Liver (tissue), 9 donors: ENCODE measurements around the gene TPRN. TPM values are rescaled to one million over a fixed set of nuclear protein-coding genes. Genes with fewer than 3 reads are reported as not detected.
"Not testable (repeated sequence)": the region's sequence is repeated elsewhere in the genome, so short reads cannot be mapped to it uniquely, and the experiment has no call there.

Experiments
- DNase-seq: peaks from one replicate; pipeline ENCODE4 v3.0.0-alpha.2; 2017; ENCODE audit warnings: low spot score
- H3K27ac ChIP-seq, 2 donors: one replicate each; pipeline ENCODE4 v1.7.0; 2013; ENCODE audit warnings: inconsistent platforms in 2 of 2, low read length in 2 of 2, control low read depth in 1 of 2, low read depth in 1 of 2, mild to moderate bottlenecking in 1 of 2
- H3K27me3 ChIP-seq, 4 donors: one replicate each; pipeline versions ENCODE4 v1.6.1 to v1.7.0; 2013; ENCODE audit warnings: low read length in 3 of 4, inconsistent platforms in 1 of 4, mild to moderate bottlenecking in 1 of 4, moderate library complexity in 1 of 4; ENCODE audit not compliant: control insufficient read depth in 4 of 4, insufficient read depth in 4 of 4
- H3K36me3 ChIP-seq, 4 donors: one replicate each; pipeline versions ENCODE4 v1.6.1 to v1.7.0; 2013; ENCODE audit warnings: low read length in 3 of 4, mild to moderate bottlenecking in 3 of 4, low read depth in 1 of 4, moderate library complexity in 1 of 4; ENCODE audit not compliant: control insufficient read depth in 4 of 4, insufficient read depth in 3 of 4
- H3K4me1 ChIP-seq, 4 donors: one replicate each; pipeline versions ENCODE4 v1.6.1 to v1.7.0; 2013; ENCODE audit warnings: low read length in 3 of 4, mild to moderate bottlenecking in 3 of 4, moderate library complexity in 1 of 4; ENCODE audit not compliant: control insufficient read depth in 4 of 4, insufficient read depth in 4 of 4
- H3K4me3 ChIP-seq, 3 donors: one replicate each; pipeline versions ENCODE4 v1.6.1 to v1.7.0; 2013; ENCODE audit warnings: low read length in 3 of 3, control low read depth in 1 of 3, low read depth in 1 of 3, mild to moderate bottlenecking in 1 of 3
- H3K9ac ChIP-seq, 2 donors: one replicate each; pipeline ENCODE4 v1.7.0; 2013; ENCODE audit warnings: low read length in 2 of 2, mild to moderate bottlenecking in 2 of 2, moderate library complexity in 2 of 2, control low read depth in 1 of 2, low read depth in 1 of 2
- H3K9me3 ChIP-seq, 4 donors: one replicate each; pipeline versions ENCODE4 v1.6.1 to v1.7.0; 2013; ENCODE audit warnings: low read length in 3 of 4; ENCODE audit not compliant: control insufficient read depth in 4 of 4
- ATF3 ChIP-seq: IDR thresholded peaks from 2 replicates; pipeline ENCODE4 v1.6.1; 2016; ENCODE audit warnings: antibody characterized with exemption
- FOXA1 ChIP-seq: IDR thresholded peaks from 2 replicates; pipeline ENCODE4 v1.6.1; 2016; ENCODE audit warnings: antibody characterized with exemption
- FOXA2 ChIP-seq: IDR thresholded peaks from 2 replicates; pipeline ENCODE4 v1.6.1; 2016; ENCODE audit warnings: antibody characterized with exemption
- GABPA ChIP-seq, 2 donors: IDR thresholded peaks in 1 of 2; conservative IDR thresholded peaks in 1 of 2; 2 replicates each; pipeline ENCODE4 v1.6.1; 2016; ENCODE audit warnings: antibody characterized with exemption in 2 of 2, mild to moderate bottlenecking in 1 of 2, moderate library complexity in 1 of 2
- HNF4A ChIP-seq, 2 donors: conservative IDR thresholded peaks; 2 replicates each; pipeline ENCODE4 v1.6.1; 2016; ENCODE audit warnings: antibody characterized with exemption in 2 of 2, mild to moderate bottlenecking in 2 of 2
- HNF4G ChIP-seq: IDR thresholded peaks from 2 replicates; pipeline ENCODE4 v1.6.1; 2016; ENCODE audit warnings: antibody characterized with exemption
- JUND ChIP-seq, 2 donors: IDR thresholded peaks; 2 replicates each; pipeline ENCODE4 v1.6.1; 2016; ENCODE audit warnings: antibody characterized with exemption in 2 of 2
- NR2F2 ChIP-seq: IDR thresholded peaks from 2 replicates; pipeline ENCODE4 v1.6.1; 2016; ENCODE audit warnings: antibody characterized with exemption
- RAD21 ChIP-seq, 2 donors: IDR thresholded peaks; 2 replicates each; pipeline ENCODE4 v1.6.1; 2016; ENCODE audit warnings: antibody characterized with exemption in 2 of 2, mild to moderate bottlenecking in 2 of 2
- REST ChIP-seq: IDR thresholded peaks from 2 replicates; pipeline ENCODE4 v1.6.1; 2016; ENCODE audit warnings: antibody characterized with exemption, mild to moderate bottlenecking
- SP1 ChIP-seq: IDR thresholded peaks from 2 replicates; pipeline ENCODE4 v1.6.1; 2018; ENCODE audit warnings: antibody characterized with exemption, mild to moderate bottlenecking
- TAF1 ChIP-seq: conservative IDR thresholded peaks from 2 replicates; pipeline ENCODE4 v1.6.1; 2016; ENCODE audit warnings: antibody characterized with exemption, mild to moderate bottlenecking
- ZBTB33 ChIP-seq: IDR thresholded peaks from 2 replicates; pipeline ENCODE4 v1.6.1; 2016; ENCODE audit warnings: antibody characterized with exemption
- WGBS: extraction: QIAGEN DNeasy Blood & Tissue Kit; methylation state at CpG from one replicate; pipeline ENCODE4 v1.1.7; 2013; 5-methylcytosine and 5-hydroxymethylcytosine counted together
- polyA plus RNA-seq, 2 donors: library from polyadenylated mRNA; stranded (reverse) in 1 of 2; unstranded in 1 of 2; fragments of 200-250 nt in 1 of 2; fragments of >200 nt in 1 of 2; fragmentation: Nextera tagmentation in 1 of 2; extraction: Ambion mirVana in 1 of 2; gene quantifications; one replicate each; pipeline versions ENCODE4 v1.2.1 to v1.2.3, GENCODE V29; 2013 to 2015
- total RNA-seq, 2 donors: library from RNA; depleted of rRNA; stranded (reverse); fragments of >200 nt; gene quantifications; one replicate each; pipeline ENCODE4 v1.2.3, GENCODE V29; 2014
- donor health status: healthy.
- donor health status: healthy.
- donor health status: healthy.
- donor health status: healthy.
- donor health status: healthy.

TPRN gene
- total and polyA plus RNA-seq, 4 donors: 5.4 to 20.1 (median 11.1) TPM

DNA sequence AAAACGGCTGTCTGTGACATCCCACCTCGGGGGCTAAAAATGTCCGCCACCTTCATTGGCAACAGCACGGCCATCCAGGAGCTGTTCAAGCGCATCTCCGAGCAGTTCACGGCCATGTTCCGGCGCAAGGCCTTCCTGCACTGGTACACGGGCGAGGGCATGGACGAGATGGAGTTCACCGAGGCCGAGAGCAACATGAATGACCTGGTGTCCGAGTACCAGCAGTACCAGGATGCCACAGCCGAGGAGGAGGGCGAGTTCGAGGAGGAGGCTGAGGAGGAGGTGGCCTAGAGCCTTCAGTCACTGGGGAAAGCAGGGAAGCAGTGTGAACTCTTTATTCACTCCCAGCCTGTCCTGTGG lies 42.7 kb upstream of the TPRN start:
- DNase-seq, H3K27ac ChIP-seq, H3K9ac ChIP-seq, H3K27me3 ChIP-seq, H3K9me3 ChIP-seq, H3K4me3 ChIP-seq: not testable (repeated sequence)
- 93% methylated on average over 18 of the region's 18 CpGs for WGBS
- Histone ChIP-seq H3K4me1 (peaks cover 2 to 35% (median 16%) of the 10 kb centered on the region in 4 donors), H3K36me3 (peaks cover 0 to 11% (median 5%) of the 10 kb centered on the region in 4 donors)

- Histone ChIP-seq H3K27me3 (no peaks in the 10 kb centered on the region), H3K4me1 (peaks cover 2 to 42% (median 16%) of the 10 kb centered on the region in 4 donors), H3K4me3 (peak overlapping the region; percentile 77 to 97 (median 88)), H3K27ac (peak overlapping the region; percentile 66 to 75), H3K9me3 (no peaks in the 10 kb centered on the region), H3K9ac (peak overlapping the region in 1 of 2 donors; percentile 82), H3K36me3 (peaks cover 0 to 11% (median 5%) of the 10 kb centered on the region in 4 donors)
- TF ChIP-seq GABPA (IDR thresholded peaks at IDR 0.05 in 1 of 2, conservative IDR thresholded peaks at IDR 0.05 in 1 of 2): no peak
- no peak for TF ChIP-seq NR2F2
- TF ChIP-seq FOXA2: no peak
- no peak for TF ChIP-seq ZBTB33
- TF ChIP-seq HNF4A (conservative IDR thresholded peaks at IDR 0.05): no peak
- no peak for TF ChIP-seq HNF4G
- no peak for TF ChIP-seq TAF1
- TF ChIP-seq REST: no peak
- no peak for TF ChIP-seq FOXA1
- no peak for TF ChIP-seq JUND (IDR thresholded peaks at IDR 0.05)
- no peak for TF ChIP-seq SP1
- no peak for TF ChIP-seq ATF3
- no peak for TF ChIP-seq RAD21 (IDR thresholded peaks at IDR 0.05)
- 75% methylated on average over 36 of the region's 36 CpGs for WGBS
- no peak for DNase-seq
These were observed 42.0 kb upstream of the TPRN start for GRCh38 chr9:137242269-137243203.
